HG02938 (cell line): ENCODE measurements around the gene AGAP3.

Experiments
- ATAC-seq: cut with Tn5 transposase; IDR thresholded peaks from one replicate; pipeline ENCODE4 v1.9.1; 2021; ENCODE audit warnings: mild to moderate bottlenecking, moderate library complexity; ENCODE audit not compliant: unreplicated experiment

Gene AGAP3

DNA sequence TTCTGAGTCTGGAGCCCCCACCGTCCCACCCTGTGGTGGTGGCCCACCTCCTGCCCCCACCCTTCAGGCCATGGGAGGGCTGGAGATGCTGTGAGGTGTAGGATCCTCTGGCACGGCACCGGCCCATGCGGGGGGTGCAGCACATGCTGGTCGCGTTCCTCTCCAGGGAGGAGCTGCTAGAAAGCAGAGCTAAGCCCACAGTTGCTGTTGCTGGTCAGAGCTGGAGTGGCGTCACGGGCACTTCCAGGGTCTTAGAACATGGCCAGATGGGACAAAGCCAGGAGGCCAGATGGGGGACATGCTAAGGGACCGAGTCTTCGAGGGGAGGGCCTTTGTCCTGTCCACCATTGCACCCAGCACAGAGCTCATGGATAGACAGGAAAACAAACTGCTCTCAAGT is 21.6 kb downstream of the AGAP3 start:
- no peak for ATAC-seq

DNA sequence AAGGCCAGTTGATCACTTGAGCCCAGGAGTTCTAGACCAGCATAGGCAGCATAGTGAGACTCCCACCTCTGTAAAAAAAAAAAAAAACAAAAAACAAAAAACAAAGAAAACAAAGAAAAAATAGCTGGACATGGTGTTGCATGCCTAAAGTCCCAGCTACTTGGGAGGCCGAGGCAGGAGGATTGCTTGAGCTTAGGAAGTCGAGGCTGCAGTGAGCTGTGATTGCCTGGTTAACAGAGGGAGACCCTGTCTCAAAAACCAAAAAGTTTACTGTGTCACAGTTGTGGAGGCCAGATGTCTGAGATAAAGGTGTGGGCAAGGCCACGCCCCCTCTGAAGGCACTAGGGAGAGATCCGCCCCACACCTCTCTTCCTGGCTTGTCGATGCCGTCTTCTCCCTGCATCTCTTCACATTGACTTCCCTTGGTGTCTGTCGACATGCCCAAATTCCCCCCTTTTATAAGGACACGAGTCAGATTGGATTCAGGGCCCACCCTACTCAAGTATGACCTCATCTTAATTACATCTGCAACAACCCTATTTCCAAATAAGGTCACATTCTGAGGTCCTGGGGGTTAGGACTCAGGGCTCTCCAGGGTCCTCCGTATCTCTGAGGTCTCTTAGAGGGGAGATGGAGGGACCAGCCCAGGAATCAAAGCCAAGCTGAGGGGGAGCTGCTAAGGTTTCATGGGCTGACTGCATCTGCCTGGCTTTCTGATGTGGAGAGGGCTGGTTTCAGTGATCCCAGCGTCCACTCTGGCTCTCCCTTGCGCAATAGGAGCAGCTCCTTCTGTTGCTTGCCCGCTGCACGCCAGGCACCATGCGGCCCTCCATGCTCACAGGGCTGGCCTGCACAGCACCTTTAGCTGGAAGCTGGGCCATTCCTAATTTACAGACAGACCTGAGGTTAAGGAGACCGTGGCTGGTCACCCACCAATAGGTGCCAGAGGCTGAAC is 23.1 kb downstream of the AGAP3 start:
- no peak for ATAC-seq

DNA sequence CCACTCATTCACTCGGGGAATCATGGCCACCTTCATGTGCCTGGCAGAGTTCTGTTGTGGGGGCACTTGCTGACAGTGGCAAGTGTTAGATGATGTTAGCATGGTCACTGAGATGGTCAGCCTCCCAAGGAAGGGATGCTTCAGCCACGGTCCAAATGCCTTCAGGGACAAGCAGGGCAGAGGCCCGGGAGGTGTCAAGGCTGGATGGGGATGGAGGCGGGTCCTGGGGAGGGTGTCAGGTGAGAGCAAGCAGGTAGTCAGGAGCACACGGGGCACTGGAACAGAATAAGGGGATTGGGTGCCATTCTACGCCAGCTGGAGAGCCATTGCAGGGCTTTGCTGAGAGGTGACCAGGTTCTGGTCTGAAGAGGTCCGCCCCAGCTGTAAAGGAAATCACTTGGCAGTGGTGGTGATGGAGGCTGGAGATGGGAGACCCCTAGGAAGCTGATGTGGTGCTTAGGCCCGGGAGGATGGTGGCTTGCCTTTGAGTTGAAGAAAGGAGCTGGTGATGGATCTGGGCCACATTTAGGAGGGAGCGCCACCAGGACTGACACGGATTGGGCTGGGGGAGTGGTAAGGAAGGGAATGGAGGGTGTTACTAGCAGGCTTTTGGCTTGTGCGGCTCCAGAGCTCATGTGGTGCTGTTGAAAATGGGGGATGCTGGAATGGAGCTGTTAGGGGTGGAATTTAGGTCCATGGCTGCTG is 24.1 kb downstream of the AGAP3 start:
- no peak for ATAC-seq

DNA sequence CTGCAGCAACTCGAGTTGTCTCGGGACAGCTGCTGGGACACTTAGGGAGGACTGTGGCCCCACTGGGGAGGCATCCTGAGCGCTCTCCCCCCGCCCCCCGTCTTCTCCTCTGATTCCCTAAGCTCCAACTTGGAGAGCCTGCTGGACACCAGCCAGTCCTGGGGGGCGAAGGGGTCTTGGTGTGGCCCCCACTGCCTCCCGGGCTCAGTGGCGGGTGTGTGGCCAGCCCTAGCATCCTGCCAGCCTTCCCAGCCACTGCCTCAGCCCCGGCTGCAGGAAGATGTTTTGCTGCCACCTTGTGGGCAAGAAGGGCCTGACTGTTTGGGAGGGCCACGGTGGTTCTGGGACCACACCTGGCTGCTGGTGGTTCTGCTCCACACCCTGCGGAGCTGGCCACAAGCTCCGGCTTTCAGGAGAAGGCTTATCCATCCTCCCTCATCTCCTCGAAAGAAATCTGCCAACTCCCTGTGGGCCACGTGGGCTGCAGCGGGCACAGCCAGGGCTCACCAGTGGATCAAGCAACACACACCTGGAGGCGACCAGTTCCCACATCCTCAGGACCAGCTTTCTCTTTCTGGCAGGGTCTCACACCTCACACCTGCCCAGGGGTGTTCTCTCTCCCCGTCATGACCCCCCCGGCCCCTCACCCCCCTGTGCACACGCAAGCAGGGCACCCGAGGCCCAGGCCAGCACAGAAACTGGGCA is 24.8 kb downstream of the AGAP3 start:
- peak; percentile 69 for ATAC-seq

DNA sequence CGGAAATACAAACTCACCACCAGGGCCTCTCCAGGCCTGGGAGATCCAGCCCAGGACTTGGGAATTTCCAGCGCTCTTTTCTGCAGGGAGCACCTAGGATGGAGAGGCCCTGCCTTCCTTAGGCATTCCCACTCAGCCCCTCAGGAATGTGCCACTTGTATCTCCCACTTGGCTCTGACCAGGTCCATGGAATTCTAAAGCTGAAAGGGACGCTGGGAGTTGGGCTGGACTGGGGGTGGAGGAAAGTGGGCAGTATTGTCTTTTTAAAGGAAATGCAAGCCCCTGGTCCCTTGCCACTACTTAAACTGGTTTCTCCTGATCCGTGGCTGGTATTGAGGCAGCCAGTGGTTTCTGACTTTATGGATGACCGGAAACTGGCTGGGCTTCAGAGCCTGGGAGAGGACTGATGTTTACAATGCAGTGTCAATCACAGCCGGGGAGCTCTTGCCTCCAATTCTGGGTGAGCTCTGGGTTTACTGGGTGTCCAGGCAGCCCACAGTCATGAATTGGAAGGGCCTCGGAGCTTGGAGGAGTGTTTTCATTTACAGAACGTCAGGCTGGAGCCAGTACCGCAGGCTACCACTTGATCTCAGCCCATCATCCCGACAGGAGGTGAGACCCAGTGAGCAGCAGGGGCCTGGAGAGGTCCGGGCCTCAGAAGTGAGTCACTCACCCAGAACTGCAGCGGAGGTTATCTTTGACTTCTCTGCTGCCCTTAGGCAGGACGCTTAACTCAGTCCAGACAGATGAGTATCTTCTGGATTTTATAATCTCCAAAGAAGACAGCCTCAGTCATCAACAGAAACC is 27.3 kb downstream of the AGAP3 start:
- no peak for ATAC-seq

DNA sequence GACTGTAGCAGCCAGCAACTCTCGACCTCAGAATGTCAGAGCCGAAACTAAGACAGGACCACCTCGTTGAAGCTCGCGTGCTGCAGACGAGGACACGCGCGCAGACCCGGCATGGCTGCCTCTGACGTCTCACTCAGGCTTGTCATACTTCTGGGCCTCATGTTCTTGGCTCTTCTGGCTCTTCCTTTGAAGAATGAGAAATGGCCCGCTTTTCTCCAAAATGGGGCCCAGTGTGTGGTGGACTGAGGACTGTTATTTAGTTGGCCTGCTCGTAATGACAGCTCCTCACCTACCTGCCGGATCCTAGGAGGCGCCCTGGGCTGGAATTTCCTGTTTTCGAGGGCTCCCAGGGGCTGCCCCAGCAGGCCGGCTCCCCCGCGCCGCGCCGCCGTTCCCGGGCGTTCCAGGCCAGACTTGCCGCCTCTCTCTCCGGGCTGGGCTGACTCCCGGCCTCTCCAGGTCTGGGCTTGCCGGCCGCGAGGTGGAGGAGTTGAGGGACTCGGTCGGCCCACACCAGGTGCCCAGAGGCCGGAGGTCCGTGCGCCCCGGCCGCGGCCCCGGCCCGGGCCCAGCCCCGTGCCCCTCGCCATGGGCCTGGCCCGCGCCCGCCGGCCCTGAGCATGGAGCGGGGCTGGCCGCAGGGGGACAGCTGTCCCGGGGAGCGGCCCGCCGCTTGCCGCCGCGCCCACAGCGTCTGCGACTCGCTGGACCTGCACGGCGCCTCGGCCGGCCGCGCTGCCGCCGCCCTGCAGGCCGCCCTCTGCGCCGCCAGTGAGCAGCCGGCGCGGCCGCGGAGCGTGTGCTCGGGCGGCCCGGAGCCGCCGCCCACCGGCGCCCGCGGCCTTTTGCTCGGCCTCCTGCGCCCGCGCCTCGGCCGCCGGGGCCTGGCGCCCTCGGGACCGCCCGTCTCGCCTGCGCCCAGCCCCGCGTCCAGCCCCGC is 28.1 kb downstream of the AGAP3 start:
- no peak for ATAC-seq

DNA sequence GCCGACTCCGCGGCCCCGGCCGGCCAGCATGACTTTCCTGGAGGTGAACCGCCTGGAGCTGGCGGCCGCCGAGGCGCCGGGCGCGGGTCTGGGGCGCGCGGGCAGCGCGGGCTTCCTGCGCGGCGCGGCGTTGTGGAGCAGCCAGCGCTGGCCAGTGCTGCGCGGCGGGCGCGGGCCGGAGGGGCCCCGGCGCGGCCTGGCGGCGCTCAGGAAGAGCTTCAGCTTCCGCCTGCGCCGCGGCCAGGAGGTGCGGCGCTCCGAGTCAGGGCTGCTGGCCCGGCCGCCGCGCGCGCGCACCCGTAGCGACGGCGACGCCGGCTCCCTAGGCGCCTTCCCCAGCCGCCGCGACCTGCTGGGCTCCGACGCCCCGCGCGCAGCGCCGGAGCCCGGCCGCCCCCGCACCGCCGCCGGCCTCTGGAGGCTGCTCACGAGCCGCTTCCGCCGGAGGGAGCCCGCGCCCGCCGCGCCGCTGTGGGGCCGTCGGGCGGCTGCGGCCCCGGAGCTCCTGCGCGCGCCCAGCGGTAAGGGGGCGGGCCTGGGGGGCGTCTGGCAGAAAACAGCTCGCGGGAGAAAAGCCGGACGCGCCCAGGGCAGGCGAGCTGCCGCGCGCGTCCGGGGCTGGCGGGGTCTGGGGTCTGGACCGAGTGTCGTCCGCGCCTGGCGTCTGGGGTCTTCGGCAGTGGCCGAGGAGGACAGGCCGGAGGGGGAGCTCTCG is 29.0 kb downstream of the AGAP3 start:
- ATAC-seq = no peak

DNA sequence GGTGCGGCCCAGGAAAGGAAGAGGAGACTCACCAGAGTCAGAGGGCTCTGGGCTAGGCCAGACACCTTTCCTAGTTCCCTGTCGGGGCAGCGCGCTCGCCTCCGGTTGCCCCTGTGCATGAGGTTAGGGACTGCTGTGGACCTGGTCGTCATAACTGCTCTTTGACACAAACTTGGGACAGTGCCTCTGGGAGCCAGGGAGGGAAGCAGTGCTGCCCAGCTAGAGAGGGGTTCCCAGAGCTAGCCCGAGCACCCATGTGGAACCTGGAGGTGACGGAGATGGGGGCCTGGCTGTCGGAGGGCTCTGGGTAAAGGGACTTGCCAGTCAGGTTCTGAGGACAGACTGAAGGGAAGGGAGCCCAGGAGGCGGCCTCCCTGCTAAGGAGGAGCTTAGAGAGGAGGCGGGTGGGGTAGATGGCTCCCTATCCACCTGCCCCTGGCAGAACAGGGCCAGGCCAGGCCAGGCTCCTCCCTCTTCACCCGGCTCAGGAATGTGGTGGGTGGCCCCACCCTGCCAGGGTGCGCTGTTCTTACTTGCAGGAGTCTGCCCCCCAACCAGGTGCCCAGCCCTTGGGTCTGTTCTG is 29.7 kb downstream of the AGAP3 start:
- no peak for ATAC-seq

DNA sequence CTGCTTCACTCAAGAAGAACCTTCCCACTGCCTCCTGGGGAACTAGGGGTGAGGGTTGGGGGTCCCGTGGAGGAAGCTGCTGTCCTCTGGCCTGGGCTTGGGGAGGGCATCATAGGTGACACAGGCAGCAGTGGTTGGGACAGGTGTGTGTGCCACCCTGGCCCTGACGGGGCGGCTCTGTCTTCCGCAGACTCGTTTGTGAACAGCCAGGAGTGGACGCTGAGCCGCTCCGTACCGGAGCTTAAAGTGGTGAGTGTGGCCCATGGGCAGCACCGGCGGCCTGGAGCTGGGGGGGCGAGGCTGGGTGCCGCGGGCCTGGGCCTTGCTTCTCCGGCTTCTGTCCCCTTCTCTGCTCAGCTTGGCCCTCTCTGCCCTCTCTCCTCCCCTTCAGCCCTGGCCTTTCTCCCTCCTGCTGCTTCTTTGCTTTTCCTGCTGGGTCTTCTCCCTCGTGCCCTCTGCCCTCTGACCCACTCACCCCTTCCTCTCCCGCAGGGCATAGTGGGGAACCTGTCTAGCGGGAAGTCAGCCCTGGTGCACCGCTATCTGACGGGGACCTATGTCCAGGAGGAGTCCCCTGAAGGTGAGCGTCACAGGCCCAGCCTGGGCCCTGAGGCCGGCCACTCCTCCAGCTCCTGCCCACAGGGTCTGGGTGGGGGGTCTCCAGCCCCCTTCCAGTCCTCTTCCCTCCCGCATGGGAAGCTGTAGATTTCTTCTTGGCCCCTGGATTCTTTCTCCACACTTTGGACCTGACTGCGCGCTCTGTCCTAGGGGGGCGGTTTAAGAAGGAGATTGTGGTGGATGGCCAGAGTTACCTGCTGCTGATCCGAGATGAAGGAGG is 30.5 kb downstream of the AGAP3 start:
- ATAC-seq = no peak

DNA sequence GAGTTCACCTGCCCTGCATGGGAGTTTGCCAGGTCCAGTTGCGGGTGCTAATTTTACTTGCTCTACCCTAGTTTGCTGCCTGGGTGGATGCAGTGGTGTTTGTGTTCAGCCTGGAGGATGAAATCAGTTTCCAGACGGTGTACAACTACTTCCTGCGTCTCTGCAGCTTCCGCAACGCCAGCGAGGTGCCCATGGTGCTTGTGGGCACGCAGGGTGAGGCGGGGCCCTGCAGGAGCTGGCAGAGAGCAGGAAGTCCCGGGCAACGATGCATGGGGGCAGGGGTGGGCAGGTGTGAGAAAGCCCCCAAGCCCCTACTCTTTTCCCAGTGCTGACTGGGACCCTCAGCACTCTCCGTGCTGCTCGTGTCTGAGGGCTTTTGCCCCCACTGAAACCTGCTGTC is 31.3 kb downstream of the AGAP3 start:
- no peak for ATAC-seq

DNA sequence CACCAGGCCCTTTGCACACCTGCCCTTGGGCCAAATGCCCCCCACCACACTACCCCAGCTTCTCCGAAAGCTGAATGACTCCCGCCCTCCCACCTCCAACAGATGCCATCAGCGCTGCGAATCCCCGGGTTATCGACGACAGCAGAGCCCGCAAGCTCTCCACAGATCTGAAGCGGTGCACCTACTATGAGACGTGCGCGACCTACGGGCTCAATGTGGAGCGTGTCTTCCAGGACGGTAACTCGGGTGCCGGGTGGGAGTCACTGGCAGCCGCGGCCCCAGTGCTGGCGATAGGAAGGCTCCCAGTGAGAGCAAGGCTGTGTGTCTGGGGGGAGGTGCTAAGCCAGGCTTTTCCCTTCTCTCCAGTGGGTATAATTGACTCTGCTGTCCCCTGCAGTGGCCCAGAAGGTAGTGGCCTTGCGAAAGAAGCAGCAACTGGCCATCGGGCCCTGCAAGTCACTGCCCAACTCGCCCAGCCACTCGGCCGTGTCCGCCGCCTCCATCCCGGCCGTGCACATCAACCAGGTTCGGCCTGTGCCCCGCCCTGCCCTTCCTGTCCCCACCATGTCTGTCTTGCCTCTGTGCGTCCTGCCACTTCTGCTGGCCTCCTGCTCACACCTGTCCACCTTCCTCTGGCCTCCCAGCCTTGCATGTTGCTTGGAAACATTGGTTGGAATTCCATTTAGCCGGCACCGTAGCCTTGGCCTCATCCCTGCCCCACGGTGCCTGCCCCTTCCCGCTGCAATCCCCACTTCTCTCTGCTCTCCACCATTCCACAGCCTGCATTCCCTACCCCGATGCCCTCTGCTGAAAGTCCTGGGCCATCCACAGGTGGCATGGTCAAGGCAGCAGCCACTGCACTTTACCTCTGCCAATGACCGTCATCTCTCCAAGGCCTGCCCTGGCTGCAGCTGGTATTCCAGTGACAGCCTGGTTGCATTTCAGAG is 32.1 kb downstream of the AGAP3 start:
- no peak for ATAC-seq

DNA sequence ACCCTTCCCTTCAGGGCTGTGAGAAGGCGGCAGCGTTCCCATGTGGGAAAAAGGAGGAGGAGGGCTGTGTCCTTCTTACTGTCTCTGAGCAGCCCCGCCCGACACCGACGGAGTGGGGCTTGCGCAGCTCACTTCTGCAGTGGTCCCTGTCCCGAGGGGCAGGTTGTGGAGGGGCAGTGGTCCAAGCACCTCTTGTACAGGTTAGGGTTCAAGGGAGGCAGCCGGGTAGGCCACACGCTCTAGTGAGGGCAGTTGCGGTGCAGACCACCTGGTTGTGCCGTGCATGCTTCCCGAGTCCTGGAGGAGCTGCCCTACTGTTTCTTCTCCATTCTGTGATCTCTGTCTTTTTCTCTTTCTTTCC is 32.8 kb downstream of the AGAP3 start:
- ATAC-seq = no peak

DNA sequence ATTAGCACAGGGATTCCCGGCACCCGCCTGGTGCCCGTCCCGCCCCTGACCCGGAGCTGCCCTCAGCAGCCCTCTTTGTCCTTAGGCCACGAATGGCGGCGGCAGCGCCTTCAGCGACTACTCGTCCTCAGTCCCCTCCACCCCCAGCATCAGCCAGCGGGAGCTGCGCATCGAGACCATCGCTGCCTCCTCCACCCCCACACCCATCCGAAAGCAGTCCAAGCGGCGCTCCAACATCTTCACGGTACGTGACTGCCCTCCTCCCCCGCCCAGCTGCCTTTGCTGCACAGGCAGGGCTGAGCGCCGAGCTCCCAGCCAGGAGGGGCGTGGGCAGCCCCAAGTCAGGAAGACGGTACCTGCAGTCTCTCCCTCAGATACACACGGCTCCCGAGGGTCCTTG is 33.6 kb downstream of the AGAP3 start:
- ATAC-seq = no peak

DNA sequence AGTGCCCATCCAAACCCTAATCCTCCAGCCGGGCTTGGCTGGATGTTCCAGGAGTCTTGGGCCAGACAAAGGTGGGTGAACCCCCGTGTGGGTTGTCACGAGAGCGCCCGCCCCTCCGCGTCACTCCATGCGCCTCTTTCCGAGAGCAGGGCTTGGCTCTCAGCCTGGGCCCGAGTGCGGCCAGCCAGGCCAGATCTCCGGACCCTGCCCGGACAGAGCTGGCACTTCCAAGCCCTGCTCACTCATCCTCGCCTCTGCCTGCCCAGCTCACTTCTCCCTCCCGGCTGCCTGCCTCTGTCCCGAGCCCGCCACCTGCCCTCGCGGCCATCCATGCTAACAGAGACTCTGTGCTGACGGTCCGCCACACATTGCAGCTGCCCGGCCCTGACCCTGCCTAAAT is 34.6 kb downstream of the AGAP3 start:
- no peak for ATAC-seq

DNA sequence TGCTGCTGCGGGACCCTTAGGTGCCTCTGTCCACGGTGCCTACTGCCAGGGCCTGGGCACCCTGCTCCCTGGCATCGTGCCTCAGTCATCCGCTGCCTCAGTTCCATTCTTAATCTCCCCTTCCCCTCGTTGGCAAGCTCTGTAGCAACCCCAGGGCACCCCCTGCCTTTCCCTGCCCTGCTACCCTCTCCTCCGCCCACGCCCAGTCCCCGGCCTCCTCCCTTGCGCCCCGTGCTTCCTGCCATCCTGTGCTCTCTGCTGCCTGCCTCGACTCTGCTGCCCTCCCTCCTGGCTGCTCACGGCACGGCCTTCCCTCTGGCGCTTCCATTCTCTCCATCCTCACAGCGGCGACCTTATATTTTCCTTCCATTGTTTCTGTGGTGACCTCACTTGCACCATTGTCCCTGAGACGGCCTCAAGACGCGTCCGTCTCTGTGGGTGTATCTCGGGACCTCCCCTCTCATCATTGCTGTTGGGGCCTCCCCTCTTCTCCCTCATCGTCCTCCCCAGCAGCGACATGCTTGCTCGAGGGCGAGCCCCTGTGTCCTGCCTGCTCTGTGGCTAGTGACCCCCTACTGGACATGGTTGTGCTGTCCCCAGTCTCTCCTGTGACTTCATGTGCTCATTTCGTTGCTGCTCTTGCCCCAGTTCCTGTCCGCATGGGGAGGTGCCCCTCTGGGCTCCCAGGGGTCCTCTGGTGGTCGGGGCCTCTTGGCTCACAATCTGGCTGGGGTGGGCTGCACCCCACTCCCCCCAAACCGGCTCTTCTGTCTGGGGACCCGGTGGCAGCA is 35.3 kb downstream of the AGAP3 start:
- no peak for ATAC-seq

DNA sequence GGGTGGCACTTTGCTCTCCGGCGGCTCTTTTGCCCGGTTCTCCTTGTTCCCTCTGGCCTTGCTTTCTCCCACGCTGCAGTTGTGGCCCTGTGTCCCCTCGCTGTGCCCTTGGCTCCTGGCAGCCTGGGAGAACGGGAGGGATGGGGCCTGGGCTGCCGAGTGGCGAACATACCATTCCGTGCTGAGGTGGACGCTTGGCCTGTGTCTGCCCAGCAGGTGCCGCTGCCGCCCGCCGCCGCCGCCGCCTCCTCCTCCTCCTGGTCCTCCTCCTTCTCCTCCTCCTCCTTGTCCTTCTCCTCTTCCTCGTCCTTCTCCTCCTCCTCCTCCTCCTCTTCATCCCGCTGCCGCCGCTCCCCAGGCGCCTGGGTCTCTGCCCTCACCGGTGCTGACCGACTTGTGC is 36.0 kb downstream of the AGAP3 start:
- ATAC-seq = no peak
